HG03066 (cell line): ENCODE data around the gene ZNF480.
"Not testable (repeated sequence)": the region's sequence is repeated elsewhere in the genome, so short reads cannot be mapped to it uniquely, and the experiment has no call there.

Experiments
- ATAC-seq: cut with Tn5 transposase; IDR thresholded peaks from one replicate; pipeline ENCODE4 v1.9.1; 2021; ENCODE audit warnings: low read depth; ENCODE audit not compliant: unreplicated experiment

Gene ZNF480

GRCh38 chr19:52296773-52297600 lies at the start of gene ZNF480:
Gene ZNF480, plus strand, starts transcription at chr19:52297169. Its CDS starts 3,244 bp downstream, at chr19:52300413.
- ATAC-seq: no peak

GRCh38 chr19:52248241-52248640 lies 48.7 kb upstream of the ZNF480 start:
- no peak for ATAC-seq

GRCh38 chr19:52258426-52258825 lies 38.5 kb upstream of the ZNF480 start:
- no peak for ATAC-seq

- ATAC-seq: not testable (repeated sequence)
Measured at GRCh38 chr19:52265556-52265955, 31.4 kb upstream of the ZNF480 start.

- peak; percentile 95 for ATAC-seq
Measured at GRCh38 chr19:52269338-52270261, 27.4 kb upstream of the ZNF480 start, which contains the start of gene ZNF766. Gene ZNF766, plus strand, starts transcription at chr19:52269587. Its CDS starts 27 bp downstream, at chr19:52269614.

- no peak for ATAC-seq
Measured at GRCh38 chr19:52270266-52270885, 26.6 kb upstream of the ZNF480 start.

- no peak for ATAC-seq
Measured at GRCh38 chr19:52273301-52273700, 23.7 kb upstream of the ZNF480 start.

GRCh38 chr19:52274191-52274590 lies 22.8 kb upstream of the ZNF480 start:
- no peak for ATAC-seq

GRCh38 chr19:52275988-52276387 lies 21.0 kb upstream of the ZNF480 start:
- no peak for ATAC-seq

- ATAC-seq: no peak
Measured at GRCh38 chr19:52277471-52277870, 19.5 kb upstream of the ZNF480 start.

GRCh38 chr19:52286256-52286655 lies 10.7 kb upstream of the ZNF480 start:
- ATAC-seq: no peak

GRCh38 chr19:52291781-52292180 lies 5.2 kb upstream of the ZNF480 start:
- ATAC-seq: no peak

- not testable (repeated sequence) for ATAC-seq
Measured at GRCh38 chr19:52292946-52293345, 4.0 kb upstream of the ZNF480 start.

GRCh38 chr19:52296400-52296772 lies 583 bp upstream of the ZNF480 start:
- ATAC-seq: no peak

GRCh38 chr19:52297601-52298364 lies 814 bp downstream of the ZNF480 start:
- no peak for ATAC-seq

- ATAC-seq: no peak
Measured at GRCh38 chr19:52307275-52307674, 10.3 kb downstream of the ZNF480 start.

GRCh38 chr19:52322429-52322828 lies 25.5 kb downstream of the ZNF480 start:
- ATAC-seq: no peak

- no peak for ATAC-seq
Measured at GRCh38 chr19:52331757-52332156, 34.8 kb downstream of the ZNF480 start.

- ATAC-seq: no peak
Measured at GRCh38 chr19:52335768-52336116, 38.8 kb downstream of the ZNF480 start.

GRCh38 chr19:52336117-52336790 lies 39.3 kb downstream of the ZNF480 start, which contains the start of gene ZNF610:
Gene ZNF610, plus strand, starts transcription at chr19:52336243. Its CDS starts 12,930 bp downstream, at chr19:52349173.
- ATAC-seq: peak; percentile 56
